GM10266 (cell line): ENCODE results near the gene SERTAD3.
"Not testable (repeated sequence)": the region's sequence is repeated elsewhere in the genome, so short reads cannot be mapped to it uniquely, and the experiment has no call there.

ENCODE experiments used
- DNase-seq: peaks from one replicate; pipeline ENCODE4 v3.0.0; 2012; ENCODE audit errors: extremely low spot score
- CTCF ChIP-seq: IDR thresholded peaks from 2 replicates; pipeline ENCODE4 v1.5.1; 2012; ENCODE audit warnings: mild to moderate bottlenecking, low read depth; ENCODE audit not compliant: control insufficient read depth, insufficient read depth; ENCODE audit errors: missing control alignments

Gene SERTAD3, protein sequence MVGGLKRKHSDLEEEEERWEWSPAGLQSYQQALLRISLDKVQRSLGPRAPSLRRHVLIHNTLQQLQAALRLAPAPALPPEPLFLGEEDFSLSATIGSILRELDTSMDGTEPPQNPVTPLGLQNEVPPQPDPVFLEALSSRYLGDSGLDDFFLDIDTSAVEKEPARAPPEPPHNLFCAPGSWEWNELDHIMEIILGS

GRCh38 chr19:40444000-40444824 lies at the start of gene SERTAD3:
Gene SERTAD3 (minus strand): TSS chr19:40444335. CDS start chr19:40442080, 2,255 bp downstream.
- no peak for TF ChIP-seq CTCF
- DNase-seq: peak; percentile 98

- no peak for TF ChIP-seq CTCF
- DNase-seq: no peak
Observed at GRCh38 chr19:40493778-40494177, 49.6 kb upstream of the SERTAD3 start.

DNA sequence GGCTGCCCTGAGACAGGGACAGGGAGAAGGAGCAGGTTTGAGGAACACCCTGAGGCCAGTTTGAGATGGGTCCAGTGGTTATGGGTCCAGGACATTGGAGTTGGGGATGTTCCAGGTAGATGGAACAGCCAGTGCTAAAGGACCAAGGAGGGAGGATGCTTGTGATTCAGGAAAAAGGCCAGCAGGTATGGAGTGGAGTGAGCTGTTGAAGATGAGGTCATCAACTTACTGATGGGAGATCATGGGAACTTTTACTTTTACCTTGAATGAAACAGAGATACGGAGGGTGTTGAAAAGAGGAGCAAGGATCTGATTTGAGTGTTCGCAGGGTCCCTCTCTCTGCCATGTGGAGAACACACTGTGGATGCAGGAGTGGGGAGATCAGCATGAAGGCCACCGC lies 48.1 kb upstream of the SERTAD3 start:
- no peak for DNase-seq
- TF ChIP-seq CTCF: no peak

DNA sequence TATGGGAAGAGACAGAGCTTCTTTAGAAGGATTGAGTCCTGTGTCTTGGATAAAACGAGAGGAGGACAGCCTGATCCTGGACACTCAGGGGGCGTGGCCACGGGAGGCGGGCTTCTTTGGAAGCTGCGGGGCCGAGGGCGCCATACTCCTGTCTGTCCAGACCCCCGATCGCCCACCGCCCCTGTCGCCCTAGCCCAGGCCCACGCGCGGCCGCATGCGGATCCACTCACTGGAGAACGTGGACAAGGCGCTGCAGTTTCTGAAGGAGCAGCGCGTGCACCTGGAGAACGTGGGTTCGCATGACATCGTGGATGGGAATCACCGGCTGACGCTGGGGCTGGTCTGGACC lies 45.7 kb upstream of the SERTAD3 start:
- no peak for DNase-seq
- no peak for TF ChIP-seq CTCF

GRCh38 chr19:40486017-40486416 lies 41.9 kb upstream of the SERTAD3 start:
- TF ChIP-seq CTCF: no peak
- DNase-seq: no peak

GRCh38 chr19:40475878-40476644 lies 31.9 kb upstream of the SERTAD3 start:
- DNase-seq: not testable (repeated sequence)

DNA sequence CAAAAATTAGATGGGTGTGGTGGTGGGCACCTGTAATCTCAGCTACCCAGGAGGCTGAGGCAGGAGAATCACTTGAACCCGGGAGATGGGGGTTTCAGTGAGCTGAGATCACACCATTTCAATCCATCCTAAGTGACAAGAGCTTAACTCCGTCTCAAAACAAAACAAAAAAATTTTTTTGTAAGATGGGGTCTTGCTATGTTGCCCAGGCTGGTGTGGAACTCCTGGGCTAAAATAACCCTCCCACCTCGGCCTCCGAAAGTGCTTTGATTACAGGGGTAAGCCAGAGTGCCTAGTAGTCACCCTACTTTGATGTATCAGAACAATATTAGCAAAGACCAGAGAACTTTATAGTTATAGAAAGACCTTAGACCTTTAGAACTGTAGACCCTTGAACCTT lies 30.6 kb upstream of the SERTAD3 start:
- no peak for TF ChIP-seq CTCF
- no peak for DNase-seq
